HepG2 (cell line): Measurements from ENCODE around the gene RBM23. TPM values are rescaled to one million over a fixed set of nuclear protein-coding genes. Genes with fewer than 3 reads are reported as not detected.

Source experiments
- ARID4A ChIP-seq: sonication (generic); formaldehyde crosslinking; IDR thresholded peaks from 2 replicates; pipeline ENCODE4 v1.5.0; 2020; ENCODE audit warnings: mild to moderate bottlenecking, missing genetic modification reagents, borderline replicate concordance
- ATF1 ChIP-seq: IDR thresholded peaks from 2 replicates; pipeline ENCODE4 v1.6.1; 2016; ENCODE audit warnings: mild to moderate bottlenecking, control low read depth
- CEBPG ChIP-seq: IDR thresholded peaks from 2 replicates; pipeline ENCODE4 v1.6.1; 2016
- CENPX ChIP-seq: sonication (generic); formaldehyde crosslinking; IDR thresholded peaks from 2 replicates; pipeline ENCODE4 v1.9.0; 2021; ENCODE audit warnings: mild to moderate bottlenecking, missing genetic modification reagents, moderate library complexity
- CHD2 ChIP-seq: IDR thresholded peaks from 2 replicates; pipeline ENCODE4 v1.6.1; 2011; ENCODE audit warnings: low read depth, low read length, improper control_type of control experiment
- ETV5 ChIP-seq: IDR thresholded peaks from 2 replicates; pipeline ENCODE4 v1.6.1; 2018; ENCODE audit warnings: missing biosample characterization, missing genetic modification reagents, inconsistent platforms, borderline replicate concordance
- IRF2 ChIP-seq: IDR thresholded peaks from 2 replicates; pipeline ENCODE4 v1.6.1; 2018; ENCODE audit warnings: missing genetic modification reagents, missing compliant biosample characterization
- KDM2A ChIP-seq: sonication (generic); formaldehyde crosslinking; IDR thresholded peaks from 2 replicates; pipeline ENCODE4 v1.4.0; 2020; ENCODE audit warnings: low read depth, missing genetic modification reagents, borderline replicate concordance
- MAFF ChIP-seq: IDR thresholded peaks from 2 replicates; pipeline ENCODE4 v1.6.1; 2011; ENCODE audit warnings: low read depth, low read length, improper control_type of control experiment
- NFE2L2 ChIP-seq: fragments of 150-350 bp; IDR thresholded peaks from 2 replicates; pipeline ENCODE4 v1.6.1; 2014; ENCODE audit warnings: low read length
- NONO ChIP-seq, 2 experiments: fragments of 450-650 bp in 1 of 2; sonication (generic) in 1 of 2; formaldehyde crosslinking in 1 of 2; IDR thresholded peaks in 1 of 2; conservative IDR thresholded peaks in 1 of 2; 2 replicates each; pipeline versions ENCODE4 v1.6.1 to v1.8.0; 2017 to 2022; ENCODE audit warnings: mild to moderate bottlenecking in 1 of 2, missing genetic modification reagents in 1 of 2, moderate library complexity in 1 of 2
- PAF1 ChIP-seq: IDR thresholded peaks from 2 replicates; pipeline ENCODE4 v1.6.1; 2016; ENCODE audit warnings: missing genetic modification reagents, missing compliant biosample characterization
- POLR2G ChIP-seq: fragments of 200-400 bp; formaldehyde crosslinking; IDR thresholded peaks from 2 replicates; pipeline ENCODE4 v1.6.1; 2018; ENCODE audit warnings: mild to moderate bottlenecking, low read depth, low read length, moderate library complexity
- RFX5 ChIP-seq: IDR thresholded peaks from 2 replicates; pipeline ENCODE4 v1.6.1; 2011; ENCODE audit warnings: low read depth, low read length, improper control_type of control experiment
- SMAD9 ChIP-seq: sonication (generic); formaldehyde crosslinking; IDR thresholded peaks from 2 replicates; pipeline ENCODE4 v1.5.1; 2020; ENCODE audit warnings: mild to moderate bottlenecking, missing genetic modification reagents
- U2AF2 ChIP-seq: fragments of 200-400 bp; formaldehyde crosslinking; IDR thresholded peaks from 2 replicates; pipeline ENCODE4 v1.6.1; 2017; ENCODE audit warnings: low read depth, mild to moderate bottlenecking, low read length
- ZBTB1 ChIP-seq: sonication (generic); formaldehyde crosslinking; IDR thresholded peaks from 2 replicates; pipeline ENCODE4 v1.4.0; 2020; ENCODE audit warnings: missing genetic modification reagents, borderline replicate concordance
- ZNF225 ChIP-seq: sonication (generic); formaldehyde crosslinking; IDR thresholded peaks from 2 replicates; pipeline ENCODE4 v1.4.0; 2020; ENCODE audit warnings: mild to moderate bottlenecking, missing genetic modification reagents
- ZNF362 ChIP-seq: sonication (generic); formaldehyde crosslinking; IDR thresholded peaks from 2 replicates; pipeline ENCODE4 v1.4.0; 2020; ENCODE audit warnings: missing genetic modification reagents, mild to moderate bottlenecking, borderline replicate concordance
- ZNF557 ChIP-seq: sonication (generic); formaldehyde crosslinking; IDR thresholded peaks from 2 replicates; pipeline ENCODE4 v1.4.0; 2020; ENCODE audit warnings: missing genetic modification reagents
- ZNF609 ChIP-seq: sonication (generic); formaldehyde crosslinking; IDR thresholded peaks from 2 replicates; pipeline ENCODE4 v1.4.0; 2020; ENCODE audit warnings: mild to moderate bottlenecking, missing genetic modification reagents, borderline replicate concordance
- polyA plus RNA-seq, 8 experiments: library from polyadenylated mRNA; depleted of rRNA in 3 of 8; stranded (reverse) in 7 of 8; unstranded in 1 of 8; fragments of >200 nt; fragmentation: Illumina TruSeq in 4 of 8; extraction: Trizol in 4 of 8; gene quantifications; 2 replicates each; pipeline versions ENCODE4 v1.2.1 to v1.2.3, GENCODE V29; 2011 to 2016; ENCODE audit warnings: low read depth in 4 of 8, missing spikeins in 1 of 8, mixed read lengths in 1 of 8; ENCODE audit not compliant: insufficient read depth in 1 of 8
- total RNA-seq, 5 experiments: library from RNA; depleted of rRNA; stranded (reverse); fragments of >200 nt; fragmentation: Illumina TruSeq; extraction: Trizol; gene quantifications; 2 replicates each; pipeline ENCODE4 v1.2.3, GENCODE V29; 2016; ENCODE audit warnings: low read depth in 1 of 5

The RBM23 gene
- total and polyA plus RNA-seq, 2 of the 13 experiments (the other 11 are each of a cell fraction or from before 2014, with no cell fraction given): 1.5 to 2.1 TPM

GRCh38 chr14:22900081-22900799 is 18.7 kb downstream of the RBM23 start (continued):
- TF ChIP-seq ARID4A (CRISPR knock-in tag) (peak; percentile 25; the same call in 1 of the 2 replicates), ZNF362 (CRISPR knock-in tag) (peak; percentile 93), NFE2L2 (no peak), ETV5 (no peak), NONO (IDR thresholded peaks at IDR 0.05) (no peak), NONO (CRISPR knock-in tag; conservative IDR thresholded peaks at IDR 0.05) (no peak), KDM2A (no peak), RFX5 (no peak), IRF2 (CRISPR knock-in tag) (peak; percentile 65; the same call in 1 of the 2 replicates), POLR2G (no peak), CEBPG (no peak), CHD2 (no peak), PAF1 (CRISPR knock-in tag) (no peak), U2AF2 (no peak), ZBTB1 (CRISPR knock-in tag) (no peak), SMAD9 (CRISPR knock-in tag) (no peak), ZNF557 (no peak), MAFF (no peak), ZNF609 (CRISPR knock-in tag) (no peak), ZNF225 (CRISPR knock-in tag) (no peak), ATF1 (CRISPR knock-in tag) (no peak), CENPX (CRISPR knock-in tag) (no peak)
